ENCODE results near the gene KXD1.

KXD1 gene

DNA sequence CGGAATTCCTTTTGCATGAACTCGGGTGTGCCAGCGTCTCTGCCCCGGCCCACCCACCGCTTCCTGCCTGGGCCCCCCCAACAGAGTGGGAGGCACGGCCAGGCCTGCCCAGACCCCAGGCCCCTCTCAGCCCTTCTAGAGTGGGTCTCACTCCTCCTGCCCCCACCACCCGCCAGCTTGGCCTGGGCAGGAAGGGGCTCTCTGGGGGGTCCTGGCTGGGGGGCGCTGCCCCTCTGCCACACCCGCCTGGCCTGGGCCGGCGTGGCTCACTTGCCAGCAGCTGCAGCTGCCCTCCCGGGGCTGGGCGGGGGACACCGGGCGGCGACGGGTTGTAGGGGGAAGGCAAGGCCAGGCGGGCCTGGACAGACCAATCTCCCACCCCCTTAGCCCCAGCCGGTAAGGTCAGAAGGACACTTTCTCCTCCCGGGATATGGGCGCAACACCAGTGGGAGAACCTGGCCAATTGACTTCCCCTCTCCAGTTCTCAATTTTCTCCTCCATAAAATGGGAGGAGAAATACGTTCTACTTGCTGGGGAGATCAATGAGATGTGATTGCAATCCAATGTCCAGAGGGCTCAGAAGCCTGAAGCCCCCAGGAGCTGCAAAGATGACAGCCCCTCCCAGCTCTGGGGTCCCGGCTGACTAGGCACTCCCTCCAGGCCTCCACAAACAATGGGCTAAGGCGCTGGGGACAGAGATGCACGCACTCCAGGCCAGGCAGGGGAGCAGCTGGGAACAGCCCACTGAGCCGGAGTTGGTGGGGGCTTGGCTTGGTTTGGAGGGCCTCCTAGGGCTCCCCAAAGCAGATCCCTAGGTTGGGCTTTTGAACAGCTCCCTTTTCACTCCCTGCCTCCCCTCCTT, 46.5 kb downstream of the KXD1 start:
- no peak for DNase-seq

DNA sequence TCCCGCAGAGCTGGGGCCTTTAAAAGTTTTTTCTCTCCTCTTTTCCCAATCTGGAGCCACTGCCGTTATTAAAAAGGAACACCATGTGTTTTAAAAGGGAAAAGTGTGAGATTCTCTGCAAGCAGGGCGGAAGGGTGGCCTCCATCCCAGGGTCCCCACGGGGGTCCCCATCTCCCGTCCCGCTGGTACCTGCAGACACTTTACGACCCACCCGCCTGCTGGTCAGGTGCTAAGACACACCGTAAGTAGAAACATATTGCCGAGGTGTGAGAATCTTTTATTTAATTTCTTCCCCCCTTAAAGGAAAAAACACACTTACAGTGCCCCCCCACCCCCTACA, 47.1 kb downstream of the KXD1 start:
- no peak for DNase-seq

DNA sequence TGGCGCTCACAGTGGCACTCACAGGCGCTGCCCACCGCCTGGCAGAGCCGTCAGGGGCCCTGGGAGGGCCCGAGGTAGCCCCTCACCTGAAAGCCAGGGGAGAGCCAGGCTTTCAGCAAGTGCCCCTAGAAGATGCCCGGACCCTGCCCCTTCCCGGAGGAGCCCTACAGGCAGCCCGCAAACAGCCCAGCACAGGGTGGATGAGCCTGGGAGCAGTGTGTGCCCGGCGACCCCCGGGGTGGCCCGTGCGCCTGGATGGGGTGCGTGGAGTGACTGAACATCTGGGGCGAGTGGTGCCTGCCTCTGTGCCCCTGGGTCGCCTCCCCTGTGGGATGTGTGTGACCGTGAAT, 47.5 kb downstream of the KXD1 start:
- no peak for DNase-seq

DNA sequence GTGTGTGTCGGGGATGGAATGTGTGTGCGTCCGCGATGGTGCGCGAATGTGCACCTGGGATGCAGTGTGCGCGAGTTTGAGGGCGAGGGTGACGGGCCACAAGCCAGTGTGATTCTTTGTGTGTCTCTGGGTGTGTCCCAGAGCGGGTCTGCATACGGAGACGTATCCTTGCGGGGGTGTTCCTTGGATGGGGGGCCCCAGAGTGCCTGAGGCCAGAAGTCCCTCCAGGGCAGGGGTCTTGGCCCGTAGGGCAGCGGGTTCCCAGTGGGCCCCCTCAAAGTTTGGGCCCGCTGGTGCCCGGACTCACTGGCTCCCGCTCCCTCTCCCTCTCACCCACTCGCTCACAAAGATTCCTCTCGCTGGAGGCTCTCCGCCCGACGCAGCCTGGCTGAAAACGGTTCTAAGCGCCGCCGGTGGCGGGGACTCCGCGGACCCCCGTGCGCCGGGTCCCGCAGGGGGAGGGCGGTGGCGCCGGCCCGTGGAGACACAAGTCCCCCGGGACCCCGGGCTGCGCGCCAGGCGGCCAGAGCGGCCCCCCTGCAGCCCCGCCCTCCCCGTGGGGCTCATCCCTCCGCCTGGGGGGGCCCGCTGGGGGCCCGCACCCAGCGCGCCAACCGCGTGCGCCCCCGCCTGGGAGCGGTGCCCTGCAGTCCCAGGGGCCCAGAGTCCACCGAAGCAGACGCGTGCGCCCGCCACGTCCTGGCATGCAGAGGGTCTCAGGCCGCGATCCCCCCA, 48.0 kb downstream of the KXD1 start:
- no peak for DNase-seq

DNA sequence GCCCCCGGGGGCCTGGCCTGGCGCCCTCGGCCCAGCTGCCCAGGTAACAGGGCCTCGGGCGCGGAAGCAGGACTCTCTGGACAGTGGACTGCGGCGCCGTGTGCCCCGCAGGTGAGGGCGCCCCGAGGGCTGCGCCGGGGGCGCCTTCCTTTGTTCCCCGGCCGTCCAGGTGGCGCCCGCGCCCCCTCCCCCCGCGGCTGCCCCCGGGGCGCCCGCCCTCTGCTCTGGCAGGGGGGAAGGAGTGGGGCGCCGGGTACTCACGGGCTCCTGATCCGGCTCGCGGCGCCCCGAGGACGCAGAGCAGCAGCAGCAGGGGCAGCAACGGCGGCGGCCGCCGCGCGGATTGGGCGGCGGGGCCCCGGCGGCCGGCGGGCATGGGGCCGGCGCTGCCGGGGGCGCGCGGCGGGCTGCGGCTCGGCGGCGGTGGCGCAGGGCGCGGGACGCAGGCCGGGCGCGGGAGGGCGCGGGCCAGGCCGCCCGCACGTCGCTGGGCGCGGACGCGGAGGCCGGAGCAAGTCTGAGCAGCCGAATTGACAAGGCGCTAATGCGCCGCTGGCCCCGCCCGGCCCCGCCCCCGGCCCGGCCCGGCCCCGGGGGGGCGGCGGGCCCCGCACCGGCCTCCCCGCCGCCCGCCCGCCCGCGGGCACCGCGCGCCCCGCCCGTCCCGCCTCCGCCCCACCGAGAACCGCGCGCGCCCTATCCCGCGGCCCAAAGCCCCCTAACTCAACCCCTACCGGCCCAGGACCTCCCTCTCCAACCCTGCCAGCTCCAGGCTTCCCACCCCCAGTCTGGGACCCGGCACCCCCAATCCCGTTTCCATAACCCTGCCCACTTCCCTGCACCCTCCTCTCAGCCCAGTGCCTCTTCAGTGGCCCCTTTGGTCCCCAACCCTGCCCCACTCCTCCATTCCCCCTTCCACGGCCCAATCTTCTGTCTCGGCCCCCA, 48.9 kb downstream of the KXD1 start, which contains the start of gene CRLF1:
CRLF1 (minus strand) TSS at position 519 of the 945 bp plus-strand sequence; CDS start at position 376, 143 bp downstream.
- no peak for DNase-seq

DNA sequence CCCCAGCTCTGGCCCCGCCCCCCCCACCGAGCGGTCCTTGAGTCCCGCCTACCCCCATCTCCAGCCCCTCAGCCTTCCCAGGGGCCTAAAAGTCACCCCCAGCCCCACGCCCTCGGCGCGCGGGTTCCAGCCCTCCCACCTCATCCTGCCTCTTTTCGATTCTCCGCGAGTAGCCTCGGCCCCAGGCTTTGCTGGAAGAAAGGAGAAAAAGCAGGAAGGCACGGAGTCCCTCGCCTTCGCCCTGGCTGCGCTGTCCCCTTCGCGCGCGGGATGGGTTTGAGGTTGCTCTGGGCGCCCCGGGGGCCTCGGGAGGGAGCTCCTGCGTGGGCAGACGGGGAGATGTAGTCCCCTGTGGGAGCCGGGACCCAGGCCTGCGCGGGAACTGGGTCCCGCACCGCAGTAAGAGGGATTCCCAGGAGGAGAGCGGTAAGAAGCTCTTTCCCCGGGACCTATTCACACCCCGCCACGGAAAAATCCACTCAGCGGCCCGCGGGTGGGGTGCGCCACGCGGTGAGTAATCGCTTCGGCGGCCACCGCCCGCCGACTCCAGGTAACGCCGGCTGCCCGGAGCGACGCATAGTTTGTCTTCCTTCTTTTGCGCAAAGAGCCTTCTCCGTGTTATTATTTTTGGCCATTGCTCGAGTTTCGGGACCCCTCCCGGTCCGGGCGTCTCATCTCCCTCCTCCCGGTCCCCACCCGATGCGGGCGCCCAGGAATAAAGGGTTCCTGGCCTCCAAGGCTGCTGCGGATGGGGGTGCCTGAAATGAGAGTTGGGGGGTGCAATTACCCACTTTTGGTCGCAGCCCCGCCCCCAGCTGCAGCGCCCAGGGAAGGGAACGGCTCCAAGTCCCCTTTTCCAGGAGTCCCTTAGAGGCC, 49.8 kb downstream of the KXD1 start:
- DNase-seq = no peak

DNA sequence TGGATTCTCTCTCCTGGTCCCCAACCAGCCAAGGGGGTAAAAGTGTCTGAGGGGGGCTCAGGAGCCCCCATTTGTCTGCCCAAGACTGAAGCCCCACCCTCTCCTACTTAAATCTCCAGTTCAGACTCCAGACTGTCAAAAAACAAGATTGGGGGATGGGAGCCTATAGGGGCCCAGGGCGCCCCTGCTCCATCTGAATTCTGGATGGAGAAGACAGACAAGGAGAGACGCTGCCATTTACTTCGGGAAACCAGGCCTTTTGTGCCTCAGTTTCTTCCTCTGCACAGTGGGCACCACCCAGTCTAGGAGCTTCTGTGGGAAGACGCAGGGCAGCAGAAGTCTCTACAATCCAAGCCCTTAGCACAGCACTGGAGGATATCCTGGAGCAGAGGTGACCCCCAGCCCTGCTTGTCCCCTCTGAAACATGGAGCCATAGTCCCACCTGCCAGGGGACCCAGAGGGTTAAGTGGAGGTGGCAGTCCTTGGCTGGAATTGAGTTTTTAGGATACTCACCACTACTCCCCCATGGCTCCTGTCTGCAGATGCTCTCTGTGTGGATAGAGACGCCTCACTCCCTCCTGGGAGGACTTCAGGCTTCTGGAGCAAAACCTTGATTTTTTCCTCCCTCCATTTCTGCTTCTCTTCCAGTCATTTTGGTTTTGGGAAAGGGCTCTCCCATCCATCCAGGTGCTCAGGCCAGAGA, 50.6 kb downstream of the KXD1 start:
- no peak for DNase-seq

DNA sequence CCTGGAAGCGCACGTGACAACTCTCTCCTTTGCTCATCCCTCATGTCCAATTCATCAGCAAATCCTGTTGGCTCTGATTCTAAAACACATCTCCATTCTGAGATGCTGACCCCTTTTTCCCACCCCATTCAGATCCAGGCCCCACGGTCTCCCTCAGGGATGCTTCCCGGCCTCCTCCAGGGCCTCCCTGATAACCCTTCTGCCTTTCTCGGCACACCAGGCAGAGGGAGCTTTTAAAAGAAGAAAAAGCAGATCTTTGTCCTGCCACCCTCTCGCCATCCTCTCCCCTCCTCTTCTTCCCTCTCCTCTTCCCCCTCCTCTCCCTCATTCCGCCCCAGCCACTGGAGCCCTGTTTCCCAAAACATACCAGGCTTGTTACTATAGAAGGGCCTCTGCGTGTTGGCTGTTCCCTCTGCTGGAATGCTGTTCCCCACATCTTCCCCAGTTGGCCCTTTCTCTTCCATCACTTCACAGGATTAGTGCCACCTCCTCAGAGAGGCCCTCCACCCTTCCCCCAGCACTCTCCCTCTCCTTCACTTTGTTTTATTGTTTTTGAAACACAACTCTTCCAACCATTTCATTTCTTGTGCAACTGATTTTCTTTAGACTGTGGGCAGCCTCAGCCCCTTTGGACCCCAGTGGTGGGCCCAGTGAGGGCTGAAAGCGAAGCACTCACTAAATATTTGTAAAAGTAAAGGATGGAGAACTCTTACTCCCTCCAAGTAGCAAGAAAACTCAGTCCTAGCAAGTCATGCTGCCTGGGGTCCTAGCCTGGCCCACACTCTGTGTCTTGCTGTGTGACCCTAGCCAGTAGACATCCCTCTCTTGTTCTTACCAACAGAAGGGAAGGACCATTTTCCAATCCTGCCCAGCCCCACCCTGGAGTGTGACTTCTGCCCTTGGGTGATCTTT, 51.4 kb downstream of the KXD1 start:
- DNase-seq = no peak

DNA sequence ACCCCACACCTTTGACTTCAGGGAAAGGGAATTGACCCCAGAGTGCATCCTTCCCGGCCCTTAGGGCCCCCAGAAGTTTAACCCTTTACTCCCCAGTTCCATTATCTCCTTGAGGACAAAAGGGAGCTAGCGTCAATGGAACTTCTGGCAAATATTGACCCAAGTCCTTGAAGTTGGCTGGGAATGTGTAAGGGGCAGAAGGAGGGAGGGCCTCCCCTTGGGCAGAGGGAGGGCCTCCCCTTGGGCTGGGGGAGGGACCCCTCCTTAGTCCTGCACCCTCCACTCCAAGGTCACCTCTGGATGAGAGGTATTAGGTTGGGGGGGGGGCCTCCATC, 52.0 kb downstream of the KXD1 start:
- DNase-seq = no peak

DNA sequence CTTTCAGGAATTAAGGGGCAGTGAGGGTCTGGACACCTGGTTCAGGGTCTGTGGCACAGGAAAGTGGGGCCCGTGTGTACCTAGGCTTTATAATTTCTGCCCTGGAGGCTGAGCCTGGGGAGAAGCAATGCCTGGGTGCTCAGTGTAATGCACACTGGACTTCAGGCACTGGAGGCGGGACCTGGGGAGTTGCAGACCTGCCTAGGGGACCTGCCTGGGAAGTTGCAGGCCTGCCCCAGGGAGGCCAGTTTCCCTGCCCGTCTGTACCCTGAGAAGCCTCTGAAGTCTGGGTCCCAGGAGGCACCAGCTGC, 52.5 kb downstream of the KXD1 start:
- no peak for DNase-seq

DNA sequence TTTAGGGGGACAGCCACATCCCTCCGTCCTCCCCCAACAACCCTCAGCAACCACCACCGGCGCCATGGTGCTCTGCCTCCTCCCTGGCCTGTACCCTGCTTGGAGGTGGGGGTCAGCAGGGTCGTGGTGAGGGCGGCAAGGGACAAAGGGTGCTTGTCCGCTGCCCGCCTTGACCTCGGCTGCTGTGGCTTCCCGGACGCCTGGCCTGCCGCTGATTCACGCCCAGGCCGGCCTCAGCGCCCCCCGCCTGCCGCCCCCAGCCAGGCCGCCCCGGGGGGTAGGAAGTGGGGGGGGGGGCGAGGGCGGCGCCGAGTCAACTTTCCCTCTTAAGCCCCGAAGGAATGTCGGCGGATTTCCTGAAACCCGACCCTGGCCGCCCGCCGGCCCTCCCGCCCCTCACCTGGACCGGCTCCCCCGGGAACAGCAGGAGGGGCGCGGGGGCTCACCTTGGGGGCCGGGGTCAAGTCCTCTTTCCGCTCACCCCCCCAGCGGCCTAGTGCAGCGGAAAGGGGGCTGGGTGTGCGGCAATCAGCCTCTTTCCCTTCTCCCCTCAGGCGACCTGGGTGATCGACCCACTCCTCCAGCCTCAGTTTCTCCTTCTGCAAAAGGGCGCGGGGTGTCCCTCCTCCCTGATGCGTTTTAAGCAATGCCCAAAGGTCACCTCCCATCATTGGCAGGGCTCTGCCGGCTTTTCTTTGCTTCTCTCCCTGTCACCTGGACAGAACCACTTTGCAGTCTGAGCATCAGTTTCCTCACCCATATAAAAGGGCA, 53.1 kb downstream of the KXD1 start:
- no peak for DNase-seq

DNA sequence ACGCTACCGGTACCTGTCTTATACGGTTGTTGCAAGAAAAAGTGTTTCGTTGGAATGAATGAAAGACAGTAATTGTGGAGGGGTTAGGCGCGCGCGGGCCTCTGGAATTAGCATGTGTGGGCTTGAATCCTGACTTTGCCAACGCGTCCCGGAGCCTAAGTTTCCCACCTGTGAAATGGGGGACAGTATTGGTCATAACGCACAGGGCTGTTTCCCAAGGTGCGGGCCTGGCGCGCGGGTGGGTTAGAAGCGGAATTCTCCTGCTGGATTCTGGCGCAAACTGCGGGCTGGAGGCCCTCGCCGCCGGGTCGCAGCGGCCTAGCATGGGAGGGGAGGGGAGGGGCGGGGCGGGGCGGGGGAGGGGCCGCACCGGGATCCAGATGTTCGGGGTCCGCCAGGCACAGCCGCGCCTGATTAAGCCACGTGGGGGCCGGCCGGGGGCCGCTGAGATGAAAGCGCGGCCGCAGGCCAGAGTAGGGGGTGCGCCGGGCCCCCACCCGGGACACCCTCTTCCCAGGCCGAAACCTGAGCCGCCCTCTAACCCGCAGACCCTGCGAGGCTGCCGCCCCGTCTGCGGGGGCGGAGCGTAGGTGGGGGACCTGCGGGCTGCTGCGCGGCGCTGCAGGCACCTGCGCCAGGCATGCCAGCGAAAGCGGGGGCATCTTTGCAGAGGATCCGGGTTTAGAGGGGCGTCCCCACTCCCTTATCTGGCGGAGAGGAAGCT, 53.8 kb downstream of the KXD1 start:
- DNase-seq = no peak

DNA sequence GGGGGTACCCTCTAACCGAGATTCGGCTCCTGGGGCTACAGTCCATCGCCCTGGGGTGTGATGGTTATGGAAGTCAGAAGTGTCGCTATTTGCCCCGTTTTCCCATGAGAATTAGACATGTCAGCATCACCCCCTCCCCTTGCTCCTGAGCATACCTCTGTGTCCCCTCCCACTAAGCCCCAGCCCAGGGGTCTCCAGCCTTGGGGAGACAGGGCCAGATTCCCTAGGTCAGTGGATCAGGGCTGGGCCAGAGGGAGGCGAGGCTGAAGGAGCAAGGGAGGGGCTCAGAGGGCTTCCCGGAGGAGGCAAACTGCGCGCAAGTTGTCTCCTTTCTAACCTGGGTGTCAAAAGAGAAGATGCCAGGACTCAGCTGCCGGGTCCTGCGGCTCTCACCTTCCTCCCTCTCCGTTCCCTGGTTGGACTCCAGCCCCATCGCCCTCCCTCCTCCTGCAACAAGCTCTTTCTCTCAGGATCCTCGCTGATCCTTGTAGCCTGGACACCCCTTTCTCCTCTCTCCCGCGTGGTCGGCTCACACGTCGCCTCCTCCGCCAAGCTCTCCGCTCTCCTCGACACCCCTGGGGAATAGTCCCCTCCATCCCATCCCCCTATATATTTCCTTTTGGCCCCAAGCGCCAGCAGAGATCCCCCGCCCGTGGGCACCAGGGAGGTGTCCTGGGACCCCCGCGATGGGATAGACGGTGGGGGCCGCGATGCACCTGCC, 54.5 kb downstream of the KXD1 start:
- DNase-seq = no peak

DNA sequence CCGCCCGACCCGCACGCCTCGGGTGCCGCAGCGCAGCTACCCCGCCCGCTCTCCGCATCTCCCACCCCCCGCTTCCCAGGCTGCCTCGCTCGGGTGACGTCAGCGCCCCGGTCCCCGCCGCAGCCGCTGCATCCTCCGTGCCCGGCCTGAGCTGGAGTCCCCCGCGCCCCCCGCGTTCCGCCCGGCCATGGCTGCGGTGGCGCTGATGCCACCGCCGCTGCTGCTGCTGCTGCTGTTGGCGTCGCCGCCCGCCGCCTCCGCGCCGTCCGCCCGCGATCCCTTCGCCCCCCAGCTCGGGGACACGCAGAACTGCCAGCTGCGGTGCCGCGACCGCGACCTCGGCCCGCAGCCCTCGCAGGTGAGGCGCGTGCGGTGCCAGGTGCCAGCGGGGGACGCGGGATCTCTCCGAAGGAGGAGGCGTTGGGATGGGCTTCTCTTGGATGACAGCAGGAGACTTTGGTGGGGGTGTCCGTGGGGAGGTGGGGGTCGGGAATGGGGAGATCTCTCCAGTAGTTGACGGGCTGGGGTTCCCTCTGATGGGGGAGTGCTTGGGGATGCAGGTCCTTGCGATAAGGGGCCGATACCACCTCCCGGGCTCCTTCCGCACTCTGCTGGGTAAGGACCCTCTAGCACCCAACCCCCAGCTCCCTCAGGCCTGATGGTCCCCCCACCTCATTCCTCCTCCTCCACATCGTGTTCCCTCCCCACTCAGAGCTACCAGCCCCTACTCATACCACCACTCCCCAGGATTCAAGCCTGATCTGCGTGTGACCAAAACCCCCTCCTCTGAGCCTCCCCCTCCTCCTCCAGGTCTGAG, 55.3 kb downstream of the KXD1 start, which contains the start of gene TMEM59L:
TMEM59L (plus strand) TSS at position 99 of the 817 bp plus-strand sequence; CDS start at position 188, 89 bp downstream.
- no peak for DNase-seq

DNA sequence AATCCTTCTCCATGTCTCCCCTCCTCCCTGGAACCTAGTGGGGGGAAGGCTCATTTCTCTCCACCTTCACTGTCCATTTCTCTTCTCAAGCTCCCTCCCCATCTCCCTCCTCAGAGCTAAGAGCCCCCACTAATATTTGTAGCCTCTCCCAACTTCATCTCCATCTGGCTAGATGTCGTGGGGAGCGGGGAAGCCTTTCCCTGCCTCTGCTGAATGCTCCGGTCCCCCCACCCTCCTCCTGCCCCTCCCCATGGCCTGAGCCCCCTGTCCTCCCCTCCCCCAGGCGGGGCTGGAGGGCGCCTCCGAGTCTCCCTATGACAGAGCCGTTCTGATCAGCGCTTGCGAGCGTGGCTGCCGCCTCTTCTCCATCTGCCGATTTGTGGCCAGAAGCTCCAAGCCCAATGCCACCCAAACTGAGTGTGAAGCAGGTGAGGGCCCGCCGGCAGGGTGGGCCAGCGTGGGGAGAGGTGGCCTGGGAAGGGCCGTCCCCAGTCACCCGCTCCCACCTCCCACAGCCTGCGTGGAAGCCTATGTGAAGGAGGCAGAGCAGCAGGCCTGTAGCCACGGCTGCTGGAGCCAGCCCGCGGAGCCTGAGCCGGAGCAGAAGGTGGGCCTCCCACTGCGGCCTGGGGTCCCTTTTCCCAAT, 56.0 kb downstream of the KXD1 start:
- no peak for DNase-seq

DNA sequence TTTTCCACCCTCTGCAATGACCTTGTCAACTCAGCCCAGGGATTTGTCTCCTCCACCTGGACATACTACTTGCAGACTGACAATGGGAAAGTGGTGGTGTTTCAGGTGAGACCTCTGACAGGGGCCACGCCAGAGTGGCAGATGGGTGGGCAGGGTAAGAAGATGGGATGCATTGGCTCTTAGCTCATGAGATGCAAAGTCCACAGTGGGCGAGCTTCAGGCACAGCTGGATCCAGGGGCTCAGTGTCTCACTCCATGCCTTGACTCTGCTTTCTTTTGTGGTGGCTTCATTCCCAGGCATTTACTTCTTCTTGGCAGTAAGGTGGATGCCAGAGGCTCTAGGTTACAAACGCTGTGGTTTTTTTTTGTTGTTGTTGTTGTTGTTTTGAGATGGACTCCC, 58.4 kb downstream of the KXD1 start:
- DNase-seq = no peak

DNA sequence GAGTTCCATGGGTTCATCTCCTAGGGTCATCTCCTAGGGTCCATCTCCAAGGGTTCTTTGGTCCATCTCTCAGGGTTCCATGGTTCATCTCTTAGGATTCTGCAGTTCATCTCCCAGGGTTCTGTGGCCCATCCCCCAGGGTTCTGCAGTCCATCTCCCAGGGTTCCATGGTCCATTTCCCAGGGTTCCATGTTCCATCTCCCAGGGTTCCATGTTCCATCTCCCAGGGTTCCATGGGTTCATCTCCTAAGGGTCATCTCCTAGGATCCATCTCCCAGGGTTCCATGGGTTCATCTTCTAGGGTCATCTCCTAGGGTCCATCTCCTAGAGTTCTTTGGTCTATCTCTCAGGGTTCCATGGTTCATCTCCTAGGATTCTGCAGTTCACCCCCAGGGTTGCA, 59.9 kb downstream of the KXD1 start:
- DNase-seq = no peak

Data from kidney glomerular epithelial cell (primary cell).